Endothelial cell of hepatic sinusoid (primary cell): ENCODE data around the gene TLR5.

Source experiments
- in situ Hi-C: cut with HindIII; loops from 2 replicates; pipeline ENCODE4 v1.10.0; 2017; ENCODE audit warnings: low sequenced_read_pairs

TLR5 gene

GRCh38 chr1:223074445-223075300 is 68.4 kb downstream of the TLR5 start:
- in situ Hi-C loops, result loop anchor here (5.0 kb wide), 1 partner anchor 287 kb away; no protein-coding TSS in a partner anchor

- in situ Hi-C loops, result no loop called here
Observed at GRCh38 chr1:223068900-223069665, 74.0 kb downstream of the TLR5 start.

GRCh38 chr1:223067914-223068313 is 75.1 kb downstream of the TLR5 start:
- in situ Hi-C loops, result no loop called here

GRCh38 chr1:223066415-223066814 is 76.6 kb downstream of the TLR5 start:
- in situ Hi-C loops, result no loop called here

GRCh38 chr1:223062177-223062576 is 80.9 kb downstream of the TLR5 start:
- in situ Hi-C loops, result no loop called here

GRCh38 chr1:223059526-223059925 is 83.5 kb downstream of the TLR5 start:
- in situ Hi-C loops, result no loop called here
